ENCODE measurements around the gene XRCC3.

DNA sequence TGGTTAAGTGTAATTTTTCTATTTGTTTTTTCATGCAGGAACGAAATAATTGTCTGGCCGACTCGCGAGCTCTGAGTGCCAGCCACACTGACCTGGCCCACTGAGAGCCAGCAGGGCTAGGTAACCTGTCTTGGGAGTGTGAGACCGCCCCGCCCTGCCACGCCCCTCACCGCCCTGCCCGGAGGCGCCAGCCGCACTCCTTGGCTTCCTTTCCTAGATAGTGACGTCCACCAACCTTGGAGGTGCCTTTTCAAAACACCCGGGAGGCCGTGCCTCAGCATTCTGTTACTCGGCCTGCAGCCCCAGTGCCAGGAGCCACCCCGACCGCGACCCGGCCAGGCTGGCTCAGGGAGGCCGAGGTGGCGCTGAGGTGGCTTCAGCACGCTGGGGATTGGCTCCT lies 21.7 kb downstream of the XRCC3 start:
- no peak for TF ChIP-seq POLR2A (IDR thresholded peaks at IDR 0.05)
- TF ChIP-seq EP300 (IDR thresholded peaks at IDR 0.05), result no peak

Measured in upper lobe of left lung (tissue), 4 donors.